ENCODE data around the gene DRC1.
A peak's percentile ranks its signal among the peaks of the same experiment; 100 is the strongest.
"Not testable (repeated sequence)": the region's sequence is repeated elsewhere in the genome, so short reads cannot be mapped to it uniquely, and the experiment has no call there.

DRC1 gene

DNA sequence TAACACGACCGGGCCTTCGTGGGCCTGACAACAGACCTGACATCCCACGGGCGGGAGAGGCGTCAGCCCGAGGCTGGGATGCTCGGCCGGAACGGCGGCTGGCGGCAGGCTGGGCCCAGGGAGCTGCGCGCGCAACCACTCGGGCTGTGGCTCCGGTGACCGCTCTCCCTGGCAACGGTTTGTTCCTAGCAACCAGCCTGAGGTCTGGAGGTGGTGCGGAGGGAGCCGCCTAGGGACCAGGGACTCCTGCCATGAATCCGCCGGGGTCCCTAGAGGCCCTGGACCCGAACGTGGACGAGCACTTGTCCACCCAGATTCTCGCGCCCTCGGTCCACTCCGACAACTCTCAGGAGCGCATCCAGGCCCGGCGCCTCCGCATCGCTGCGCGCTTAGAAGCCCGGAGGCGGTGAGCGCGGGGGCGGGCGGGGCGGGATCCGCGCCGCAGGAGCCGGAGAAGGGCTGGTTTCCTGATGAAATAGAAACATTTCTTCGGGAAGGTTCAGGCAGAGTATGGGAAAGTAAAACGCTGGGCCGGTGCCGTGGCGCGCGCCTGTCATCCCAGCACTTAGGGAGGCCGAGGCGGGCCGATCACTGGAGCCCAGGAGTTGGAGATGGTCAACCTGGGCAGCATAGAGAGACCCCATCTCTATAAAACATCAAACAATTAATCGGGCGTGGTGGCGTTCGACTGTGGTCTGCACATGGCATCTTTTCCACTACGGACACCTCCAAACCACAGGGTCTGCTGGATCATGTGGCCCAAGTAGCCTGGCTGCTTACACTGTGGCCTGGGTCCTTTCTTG lies at the start of gene DRC1:
DRC1 (plus strand) TSS at position 182 of the 803 bp plus-strand sequence; CDS start at position 252, 70 bp downstream.
- peak in 1 of 3 donors; percentile 21 for DNase-seq (ENCODE audit: low read depth in 3 of 3)

DNA sequence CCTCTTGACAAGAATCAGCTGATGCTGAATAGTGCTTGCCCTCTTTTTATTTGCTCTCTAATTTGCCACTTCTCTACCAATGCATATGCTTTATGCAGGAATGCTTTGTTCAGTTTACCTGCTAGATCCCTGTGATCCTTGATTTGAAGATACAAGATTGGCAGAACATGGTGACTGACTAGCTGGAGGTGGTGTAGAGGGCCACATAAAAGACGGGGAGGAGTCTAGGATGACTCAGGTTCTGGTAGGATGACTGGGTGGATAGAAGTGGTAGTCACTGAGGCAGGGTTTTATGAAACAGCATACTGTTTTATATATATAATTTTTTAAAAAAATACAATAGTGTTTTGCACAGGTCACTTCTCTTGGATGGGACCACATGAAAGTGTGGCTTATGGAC lies 48.8 kb upstream of the DRC1 start:
- DNase-seq (ENCODE audit: low read depth in 3 of 3) = peak in 1 of 3 donors; percentile 42

DNA sequence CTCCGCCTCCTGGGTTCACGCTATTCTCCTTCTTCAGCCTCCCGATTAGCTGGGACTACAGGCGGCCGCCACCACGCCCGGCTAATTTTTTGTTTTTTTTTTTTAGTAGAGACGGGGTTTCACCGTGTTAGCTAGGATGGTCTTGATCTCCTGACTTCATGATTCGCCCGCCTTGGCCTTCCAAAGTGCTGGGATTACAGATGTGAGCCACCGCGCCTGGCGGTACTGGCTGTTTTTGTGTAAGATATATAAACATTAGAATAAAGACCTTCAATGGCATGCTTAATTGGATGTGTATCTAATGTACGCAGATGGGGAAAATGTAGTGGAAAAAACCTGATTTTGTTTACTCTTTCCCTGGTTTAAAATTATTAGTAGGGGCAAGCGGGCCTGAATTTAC lies 47.3 kb upstream of the DRC1 start:
- not testable (repeated sequence) for DNase-seq (ENCODE audit: low read depth in 3 of 3)

DNA sequence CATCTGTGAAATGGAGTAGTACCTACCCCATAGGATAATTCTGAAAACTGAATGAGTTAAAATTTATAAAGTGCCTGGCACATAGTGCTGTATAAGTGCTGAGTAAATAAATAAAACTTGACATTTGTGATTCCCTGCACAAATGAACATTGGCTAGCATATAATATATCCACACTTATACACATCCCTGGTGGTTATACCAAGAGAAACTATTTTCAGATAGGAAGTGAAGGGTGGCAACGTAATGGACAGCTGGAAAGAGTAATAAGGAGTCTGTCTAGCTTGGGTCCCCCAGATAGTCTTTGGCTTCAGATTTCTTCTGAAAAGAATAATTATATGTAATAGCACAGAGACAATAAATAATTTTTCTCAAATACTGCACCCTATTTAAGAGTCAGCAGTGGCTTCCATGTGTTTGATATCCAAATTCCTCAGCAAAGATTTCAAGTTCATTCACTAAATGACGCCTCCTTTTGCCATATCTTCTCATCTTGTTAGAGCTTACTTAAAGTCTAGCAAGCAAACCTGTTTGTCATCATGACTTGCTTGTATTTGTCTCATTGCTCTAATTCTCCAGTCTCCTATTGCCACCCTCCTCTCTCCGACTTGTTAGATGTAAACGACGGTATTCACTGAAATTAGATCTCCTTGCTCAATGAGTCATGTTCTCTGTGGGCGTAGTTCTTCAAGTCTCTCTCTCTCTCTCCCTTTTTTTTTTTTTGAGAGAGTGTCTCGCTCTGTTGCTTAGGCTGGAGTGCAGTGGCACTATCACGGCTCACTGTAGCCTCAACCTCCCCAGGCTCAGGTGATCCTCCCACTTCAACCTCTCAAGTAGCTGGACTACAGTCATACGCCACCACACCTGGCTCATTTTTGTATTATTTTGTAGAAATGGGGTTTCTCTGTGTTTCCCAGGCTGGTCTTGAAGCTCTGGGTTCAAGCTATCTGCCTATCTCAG lies 46.4 kb upstream of the DRC1 start:
- peak in 1 of 3 donors; percentile 19 for DNase-seq (ENCODE audit: low read depth in 3 of 3)

DNA sequence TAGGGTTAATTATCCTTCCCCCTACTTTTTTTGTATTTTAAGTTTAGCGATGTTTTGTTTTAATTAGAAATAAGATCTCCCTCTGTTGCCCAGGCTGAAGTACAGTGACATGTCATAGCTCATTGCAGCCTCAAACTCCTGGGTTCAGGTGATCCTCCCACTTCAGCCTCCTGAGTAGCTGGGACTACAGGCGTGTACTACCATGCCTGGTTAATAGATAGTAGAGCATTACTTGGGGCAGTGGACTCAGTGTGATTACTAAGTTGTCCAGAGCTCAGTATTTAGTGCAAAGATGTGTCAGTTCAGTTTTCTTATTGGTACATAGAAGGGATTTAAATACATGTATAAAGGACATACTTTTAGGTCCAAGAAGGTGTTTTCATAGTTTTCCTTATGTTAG lies 45.6 kb upstream of the DRC1 start:
- DNase-seq (ENCODE audit: low read depth in 3 of 3) = no peak

DNA sequence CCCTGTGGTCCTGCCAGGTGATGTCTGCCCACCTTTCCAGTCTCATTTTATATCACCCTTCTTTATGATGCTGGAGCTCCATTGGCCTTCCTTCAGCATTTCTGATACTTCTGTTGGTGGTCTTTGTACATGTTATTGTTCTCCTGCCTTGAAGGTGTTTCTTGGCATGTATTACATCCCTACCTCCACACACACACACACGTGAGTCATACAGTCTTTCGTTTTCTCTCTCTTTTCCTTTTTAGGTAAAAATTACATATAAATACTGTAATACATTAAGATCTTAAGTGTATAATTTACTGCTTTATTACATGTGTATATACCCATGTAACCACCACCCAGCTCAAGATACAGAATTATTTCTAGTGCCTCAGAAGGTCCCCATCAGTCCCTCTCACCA lies 44.9 kb upstream of the DRC1 start:
- DNase-seq (ENCODE audit: low read depth in 3 of 3) = no peak

DNA sequence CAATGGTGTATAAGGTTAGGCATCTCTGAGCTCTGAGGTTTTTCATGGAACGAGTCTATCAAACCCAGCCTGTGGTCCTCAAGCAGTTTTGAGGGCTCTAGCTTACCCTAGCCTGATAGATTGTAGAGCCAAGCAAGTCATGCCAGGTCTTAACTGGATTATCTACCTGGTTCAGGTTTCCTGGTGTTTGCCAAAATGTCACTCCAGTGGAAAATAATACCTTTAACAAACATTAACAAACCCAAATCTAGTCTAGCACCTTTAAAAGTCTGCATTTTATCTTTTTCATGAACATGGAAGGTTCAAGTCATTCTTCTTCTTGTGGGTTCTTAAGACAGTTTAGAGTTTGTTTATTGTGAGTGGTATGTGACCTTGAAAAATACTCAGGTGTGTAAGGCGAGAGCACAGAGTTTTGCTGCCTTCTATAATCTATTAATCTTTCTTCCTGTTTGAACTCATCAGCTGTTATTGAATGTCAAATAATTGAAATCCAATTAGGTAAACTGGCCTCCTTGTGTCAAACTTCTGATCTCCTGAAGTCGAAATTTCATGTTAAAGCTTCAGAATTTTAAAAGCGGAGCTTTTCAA lies 41.7 kb upstream of the DRC1 start:
- DNase-seq (ENCODE audit: low read depth in 3 of 3) = no peak

DNA sequence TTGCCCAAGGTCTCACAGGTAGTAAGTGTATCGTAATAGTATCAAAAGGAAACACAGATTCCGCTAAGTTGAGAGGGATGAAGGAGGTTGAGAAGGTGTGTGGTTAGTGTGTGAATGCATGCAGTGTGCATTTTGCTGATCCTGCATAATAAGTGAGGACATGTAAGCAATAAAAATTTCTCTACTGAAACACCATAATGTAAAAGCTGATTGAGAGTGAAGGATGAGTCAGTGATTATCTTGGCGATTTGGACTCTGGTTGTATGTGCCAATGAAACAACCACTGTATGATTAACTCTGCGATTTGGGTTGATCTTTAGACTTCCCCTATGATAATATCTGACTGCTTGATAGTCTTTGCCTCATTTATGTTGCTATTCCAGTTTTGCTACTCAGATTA lies 38.4 kb upstream of the DRC1 start:
- no peak for DNase-seq (ENCODE audit: low read depth in 3 of 3)

DNA sequence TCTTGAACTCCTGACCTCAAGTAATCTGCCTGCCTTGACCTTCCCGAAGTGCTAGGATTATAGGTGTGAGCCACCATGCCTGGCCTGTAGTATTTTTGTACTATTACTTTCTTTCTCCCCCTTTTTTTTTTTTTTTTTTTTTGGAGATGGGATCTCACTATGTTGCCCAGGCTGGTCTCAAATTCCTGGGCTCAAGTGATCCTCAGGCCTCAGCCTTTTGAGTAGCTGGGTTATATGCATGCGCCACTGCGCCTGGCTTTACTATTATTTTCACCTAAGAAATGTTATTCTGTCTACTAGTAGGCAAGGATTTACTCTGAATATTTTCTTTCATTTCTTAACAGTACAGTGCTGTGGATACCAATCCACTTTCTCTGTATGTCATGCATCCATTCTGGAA lies 37.8 kb upstream of the DRC1 start:
- DNase-seq (ENCODE audit: low read depth in 3 of 3) = no peak

DNA sequence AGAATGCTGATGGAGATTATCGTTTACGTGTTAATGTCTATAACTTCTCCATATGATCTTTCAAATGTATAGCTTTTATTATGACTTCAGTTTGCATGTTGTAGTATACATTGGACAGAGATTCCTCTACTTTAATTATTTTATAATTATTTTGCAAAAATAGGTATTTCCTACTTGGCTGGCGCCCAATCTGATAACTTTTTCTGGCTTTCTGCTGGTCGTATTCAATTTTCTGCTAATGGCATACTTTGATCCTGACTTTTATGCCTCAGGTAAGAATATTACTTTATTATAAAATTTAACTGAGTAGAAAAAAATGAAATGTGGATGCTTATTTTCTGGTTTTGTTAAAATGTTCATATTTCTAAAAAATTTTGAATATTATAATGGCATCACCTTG lies 37.1 kb upstream of the DRC1 start:
- DNase-seq (ENCODE audit: low read depth in 3 of 3) = no peak

DNA sequence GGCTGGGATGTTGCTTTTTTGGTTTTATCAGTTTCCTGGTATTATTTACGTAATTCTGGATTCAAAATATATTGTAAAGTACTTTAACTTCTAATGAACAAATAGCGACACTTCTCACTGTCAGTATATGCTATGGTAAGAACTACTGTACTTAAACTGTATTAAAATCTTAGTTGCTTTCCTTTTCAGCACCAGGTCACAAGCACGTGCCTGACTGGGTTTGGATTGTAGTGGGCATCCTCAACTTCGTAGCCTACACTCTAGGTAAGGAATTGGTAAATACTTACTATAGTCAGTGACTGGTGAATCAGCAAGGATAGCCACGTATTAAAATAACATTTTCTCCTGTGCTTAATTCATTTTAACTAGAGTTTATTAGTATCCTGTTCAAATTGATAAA lies 34.8 kb upstream of the DRC1 start:
- DNase-seq (ENCODE audit: low read depth in 3 of 3) = no peak

DNA sequence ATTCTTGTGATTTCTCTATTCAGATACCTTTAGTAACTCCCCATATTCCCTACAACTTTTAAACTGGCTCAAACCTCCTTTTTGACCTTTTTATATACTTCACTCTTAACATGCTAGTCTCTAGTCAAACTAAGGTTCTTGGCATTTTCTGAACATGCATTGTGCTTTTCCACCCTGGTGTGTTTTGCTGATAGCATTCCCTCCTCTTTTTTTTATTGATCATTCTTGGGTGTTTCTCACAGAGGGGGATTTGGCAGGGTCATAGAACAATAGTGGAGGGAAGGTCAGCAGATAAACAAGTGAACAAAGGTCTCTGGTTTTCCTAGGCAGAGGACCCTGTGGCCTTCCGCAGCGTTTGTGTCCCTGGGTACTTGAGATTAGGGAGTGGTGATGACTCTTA lies 32.1 kb upstream of the DRC1 start:
- not testable (repeated sequence) for DNase-seq (ENCODE audit: low read depth in 3 of 3)

DNA sequence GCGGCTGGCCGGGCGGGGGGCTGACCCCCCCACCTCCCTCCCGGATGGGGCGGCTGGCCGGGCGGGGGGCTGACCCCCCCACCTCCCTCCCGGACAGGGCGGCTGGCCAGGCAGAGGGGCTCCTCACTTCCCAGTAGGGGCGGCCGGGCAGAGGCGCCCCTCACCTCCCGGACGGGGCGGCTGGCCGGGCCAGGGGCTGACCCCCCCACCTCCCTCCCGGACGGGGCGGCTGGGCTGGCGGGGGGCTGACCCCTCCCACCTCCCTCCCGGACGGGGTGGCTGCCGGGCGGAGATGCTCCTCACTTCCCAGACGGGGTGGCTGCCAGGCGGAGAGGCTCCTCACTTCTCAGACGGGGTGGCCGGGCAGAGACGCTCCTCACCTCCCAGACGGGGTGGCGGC lies 30.8 kb upstream of the DRC1 start:
- not testable (repeated sequence) for DNase-seq (ENCODE audit: low read depth in 3 of 3)

DNA sequence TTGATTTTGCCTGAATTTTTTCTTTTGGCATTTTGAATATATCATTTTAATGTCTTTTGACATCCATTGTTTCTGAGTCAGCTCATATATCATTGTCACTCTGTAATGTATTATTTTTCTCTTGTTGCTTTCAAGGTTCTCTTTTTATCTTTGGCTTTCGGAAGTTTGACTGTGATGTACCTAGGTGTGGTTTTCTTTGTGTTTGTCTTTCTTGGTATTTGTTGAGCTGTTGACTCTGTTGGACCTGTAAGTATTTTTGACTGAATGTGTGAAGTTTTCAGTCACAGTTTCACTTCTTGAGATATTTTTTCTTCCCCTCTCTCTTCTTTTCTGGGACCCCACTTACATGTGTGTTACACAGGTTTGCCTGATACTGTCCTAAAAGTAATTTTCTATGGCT lies 24.9 kb upstream of the DRC1 start:
- DNase-seq (ENCODE audit: low read depth in 3 of 3) = no peak

DNA sequence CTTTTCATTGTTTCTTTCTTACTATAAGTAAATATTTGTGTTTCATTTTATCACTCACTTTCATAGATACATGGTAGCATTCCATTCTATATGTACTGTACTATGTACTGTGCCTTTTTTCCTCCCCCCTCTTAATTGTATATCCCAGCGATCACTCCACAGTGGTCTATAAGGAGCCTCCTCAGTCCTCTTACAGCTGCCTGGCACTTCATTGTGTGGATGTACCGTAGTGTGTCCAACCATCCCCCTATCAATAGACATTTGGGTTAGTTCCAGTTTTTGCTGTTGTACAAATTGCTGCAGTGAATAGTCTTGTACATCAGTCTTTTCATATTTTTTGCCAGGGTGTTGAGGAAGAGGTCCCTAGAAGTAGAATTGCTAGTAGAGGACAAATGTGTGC lies 21.4 kb upstream of the DRC1 start:
- DNase-seq (ENCODE audit: low read depth in 3 of 3) = no peak

DNA sequence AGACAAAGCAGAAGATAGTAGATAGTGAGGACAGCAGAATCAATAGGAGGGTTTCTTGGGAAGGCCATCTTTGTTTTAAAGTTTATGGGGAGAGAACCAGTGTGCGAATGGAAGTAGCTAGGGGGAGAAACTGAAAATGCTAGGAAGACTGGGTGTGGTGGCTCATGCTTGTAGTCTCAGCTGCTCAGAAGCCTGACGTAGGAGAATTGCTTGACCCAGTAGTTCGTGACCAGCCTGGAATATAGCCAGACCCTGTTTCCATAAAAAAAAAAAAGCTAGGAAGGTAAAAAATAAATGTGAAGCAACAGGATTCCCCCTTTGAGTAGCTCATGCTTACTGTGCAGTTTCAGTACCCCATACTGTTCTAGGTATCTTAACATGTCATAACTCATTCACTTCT lies 19.2 kb upstream of the DRC1 start:
- DNase-seq (ENCODE audit: low read depth in 3 of 3) = no peak

DNA sequence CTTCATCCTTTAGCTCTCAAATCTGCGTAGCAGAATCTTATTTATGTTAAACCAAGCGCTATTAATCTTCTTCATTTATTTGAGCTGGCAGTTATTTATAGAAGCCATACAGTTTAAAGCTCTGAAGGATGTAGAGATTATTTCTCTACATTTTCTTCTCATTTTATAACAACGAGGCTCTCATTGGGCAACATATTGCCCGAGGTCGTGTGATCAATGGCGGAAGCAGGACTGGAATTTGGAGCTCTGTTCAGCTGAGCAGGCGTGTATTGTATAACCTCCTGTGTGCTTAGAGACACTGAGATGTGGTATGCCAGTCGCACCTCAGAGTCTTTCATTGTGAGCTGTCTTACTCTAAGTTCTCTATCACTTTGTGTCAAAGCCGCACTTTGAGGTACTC lies 17.5 kb upstream of the DRC1 start:
- DNase-seq (ENCODE audit: low read depth in 3 of 3) = no peak

DNA sequence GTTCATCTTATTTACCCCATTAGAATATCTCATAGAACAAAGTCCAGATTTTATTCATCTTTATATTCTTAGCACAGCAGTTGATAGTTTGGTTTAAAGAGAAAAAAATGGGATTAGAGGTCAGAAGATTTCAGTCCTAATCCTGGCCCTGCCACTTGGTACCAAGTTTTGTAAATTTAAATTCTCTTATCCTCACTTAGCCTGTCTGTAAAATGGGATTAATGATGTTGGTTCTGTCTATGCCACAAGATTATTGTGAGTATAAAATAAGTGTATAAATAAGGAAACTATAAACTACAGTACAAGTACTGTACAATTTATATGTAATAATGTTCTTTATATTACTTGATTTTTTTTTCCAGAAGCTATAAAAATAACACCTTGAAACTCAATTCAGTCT lies 17.1 kb upstream of the DRC1 start:
- DNase-seq (ENCODE audit: low read depth in 3 of 3) = no peak

DNA sequence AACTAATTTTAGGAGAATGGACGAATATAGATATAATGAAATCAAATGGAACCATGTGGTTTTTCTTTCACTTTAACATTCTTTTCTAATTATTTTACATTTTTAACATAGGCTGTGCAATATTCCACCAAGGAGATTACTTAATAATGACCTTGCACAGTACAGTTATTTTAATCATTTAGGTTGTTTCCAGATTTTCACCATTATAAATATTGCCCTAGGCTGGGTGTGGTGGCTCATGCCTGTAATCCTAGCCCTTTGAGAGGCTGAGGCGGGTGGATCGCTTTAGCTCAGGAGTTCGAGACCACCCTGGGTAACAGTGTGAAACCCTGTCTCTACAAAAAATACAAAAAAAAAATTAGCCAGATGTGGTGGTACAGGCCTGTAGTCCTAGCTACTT lies 14.5 kb upstream of the DRC1 start:
- no peak for DNase-seq (ENCODE audit: low read depth in 3 of 3)

DNA sequence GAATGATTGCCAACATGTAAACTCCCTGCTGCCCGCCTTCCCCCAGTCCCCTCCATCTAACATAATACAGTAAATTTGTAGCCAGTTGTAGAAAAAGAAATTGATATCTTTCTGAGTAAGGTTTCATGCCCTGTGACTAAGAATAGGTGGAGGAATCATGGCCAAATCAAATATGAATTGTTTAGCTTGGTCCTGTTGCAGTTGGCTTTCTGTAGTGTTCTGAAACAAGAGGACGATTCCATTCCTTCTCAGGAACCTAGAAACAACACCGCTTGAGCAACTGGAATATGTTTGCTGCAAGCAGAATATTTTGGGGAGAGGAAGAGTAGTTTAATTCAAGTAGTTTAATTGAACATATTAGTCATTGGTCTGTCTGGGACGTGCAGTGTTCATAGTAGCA lies 7.0 kb upstream of the DRC1 start:
- DNase-seq (ENCODE audit: low read depth in 3 of 3) = no peak

DNA sequence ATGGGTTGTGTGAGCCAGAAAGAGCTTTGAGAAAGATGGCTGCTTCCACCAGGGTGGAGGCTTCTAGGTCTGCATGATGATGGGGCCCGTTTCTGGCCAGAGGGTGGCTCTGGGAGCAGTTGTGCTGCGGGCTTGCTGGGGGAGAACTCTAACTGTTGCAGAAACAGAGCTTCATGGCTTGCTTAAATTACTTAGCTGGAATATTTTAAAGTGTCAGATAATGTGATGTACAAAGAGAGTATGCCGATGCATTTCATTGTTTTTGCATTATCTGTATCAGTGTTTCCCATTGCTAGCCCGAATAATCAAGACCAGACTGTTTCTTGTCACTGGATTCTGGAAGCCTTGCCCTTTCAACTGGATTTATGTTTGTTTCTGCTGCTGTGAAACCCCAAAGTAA lies 6.3 kb upstream of the DRC1 start:
- no peak for DNase-seq (ENCODE audit: low read depth in 3 of 3)

DNA sequence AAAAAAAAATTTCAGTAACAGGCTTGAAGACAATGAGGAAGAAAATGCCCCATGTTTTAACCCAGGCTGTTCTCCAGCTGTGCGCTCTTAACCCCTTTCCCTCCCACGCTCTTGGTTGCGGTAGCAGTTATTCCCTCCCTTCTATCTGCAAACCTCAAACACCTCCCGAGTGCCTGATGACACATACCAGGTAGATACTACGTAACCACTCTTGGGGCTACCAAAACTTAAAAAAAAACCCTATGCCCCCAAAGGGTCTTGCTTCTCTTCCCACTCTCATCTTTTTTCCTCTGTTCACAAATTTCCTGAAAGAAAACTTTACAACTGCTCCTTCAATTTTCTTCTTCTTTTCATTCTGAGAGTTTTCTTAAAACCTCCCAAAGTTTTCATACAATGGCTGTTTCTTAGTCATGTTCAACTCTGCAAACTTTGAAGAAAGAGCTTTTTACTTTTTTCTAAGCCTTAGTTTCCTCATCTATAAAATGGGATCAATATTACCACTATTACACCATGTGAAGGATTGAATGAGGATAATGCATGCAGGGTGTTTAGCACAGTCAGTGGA lies 4.9 kb upstream of the DRC1 start:
- DNase-seq (ENCODE audit: low read depth in 3 of 3) = peak in 2 of 3 donors; percentile 33 to 44
